Measurements from ENCODE around the gene TEX36. TPM values are rescaled to one million over a fixed set of nuclear protein-coding genes. Genes with fewer than 3 reads are reported as not detected.

The TEX36 gene
- total and polyA plus RNA-seq, 2 donors: not detected

GRCh38 chr10:125694883-125695282 is 11.9 kb upstream of the TEX36 start:
- DNase-seq (ENCODE audit: low read depth in 6 of 9, low spot score in 9 of 9): no peak
- no peaks in the 10 kb centered on the region for H3K36me3 ChIP-seq (ENCODE audit: control insufficient read depth in 2 of 2, insufficient read depth in 2 of 2, low read length in 1 of 2)
- H3K27me3 ChIP-seq (ENCODE audit: control insufficient read depth in 2 of 2, insufficient read depth in 1 of 2, low read length in 1 of 2): no peaks in the 10 kb centered on the region
- no peaks in the 10 kb centered on the region for H3K4me1 ChIP-seq (ENCODE audit: control insufficient read depth in 2 of 2, insufficient read depth in 2 of 2, low read length in 2 of 2)
- no peaks in the 10 kb centered on the region for H3K9me3 ChIP-seq (ENCODE audit: control insufficient read depth in 2 of 2, insufficient read depth in 1 of 2, low read length in 1 of 2)
- no peak overlapping the region for H3K4me3 ChIP-seq (ENCODE audit: low read length in 2 of 2)
- WGBS: 25% methylated on average over 1 of the region's 1 CpG
- no peak overlapping the region for H3K27ac ChIP-seq (ENCODE audit: low read depth in 1 of 2, low read length in 1 of 2)

GRCh38 chr10:125693524-125693847 is 10.5 kb upstream of the TEX36 start:
- Histone ChIP-seq H3K27ac (ENCODE audit: low read depth in 1 of 2, low read length in 1 of 2) (no peak overlapping the region), H3K4me1 (ENCODE audit: control insufficient read depth in 2 of 2, insufficient read depth in 2 of 2, low read length in 2 of 2) (no peaks in the 10 kb centered on the region), H3K27me3 (ENCODE audit: control insufficient read depth in 2 of 2, insufficient read depth in 1 of 2, low read length in 1 of 2) (no peaks in the 10 kb centered on the region), H3K4me3 (ENCODE audit: low read length in 2 of 2) (no peak overlapping the region), H3K36me3 (ENCODE audit: control insufficient read depth in 2 of 2, insufficient read depth in 2 of 2, low read length in 1 of 2) (no peaks in the 10 kb centered on the region), H3K9me3 (ENCODE audit: control insufficient read depth in 2 of 2, insufficient read depth in 1 of 2, low read length in 1 of 2) (no peaks in the 10 kb centered on the region)
- no peak for DNase-seq (ENCODE audit: low read depth in 6 of 9, low spot score in 9 of 9)
- WGBS: 90% methylated on average over 2 of the region's 2 CpGs

- H3K4me1 ChIP-seq (ENCODE audit: control insufficient read depth in 2 of 2, insufficient read depth in 2 of 2, low read length in 2 of 2): no peaks in the 10 kb centered on the region
- DNase-seq (ENCODE audit: low read depth in 6 of 9, low spot score in 9 of 9): no peak
- WGBS: 88% methylated on average over 12 of the region's 12 CpGs
- H3K27me3 ChIP-seq (ENCODE audit: control insufficient read depth in 2 of 2, insufficient read depth in 1 of 2, low read length in 1 of 2): no peaks in the 10 kb centered on the region
- H3K27ac ChIP-seq (ENCODE audit: low read depth in 1 of 2, low read length in 1 of 2): no peak overlapping the region
- no peaks in the 10 kb centered on the region for H3K9me3 ChIP-seq (ENCODE audit: control insufficient read depth in 2 of 2, insufficient read depth in 1 of 2, low read length in 1 of 2)
- no peaks in the 10 kb centered on the region for H3K36me3 ChIP-seq (ENCODE audit: control insufficient read depth in 2 of 2, insufficient read depth in 2 of 2, low read length in 1 of 2)
- no peak overlapping the region for H3K4me3 ChIP-seq (ENCODE audit: low read length in 2 of 2)
These were observed 9.9 kb upstream of the TEX36 start for GRCh38 chr10:125692601-125693523.

- H3K4me1 ChIP-seq (ENCODE audit: control insufficient read depth in 2 of 2, insufficient read depth in 2 of 2, low read length in 2 of 2): no peaks in the 10 kb centered on the region
- no peak for DNase-seq (ENCODE audit: low read depth in 6 of 9, low spot score in 9 of 9)
- H3K36me3 ChIP-seq (ENCODE audit: control insufficient read depth in 2 of 2, insufficient read depth in 2 of 2, low read length in 1 of 2): no peaks in the 10 kb centered on the region
- no peaks in the 10 kb centered on the region for H3K27me3 ChIP-seq (ENCODE audit: control insufficient read depth in 2 of 2, insufficient read depth in 1 of 2, low read length in 1 of 2)
- no peak overlapping the region for H3K27ac ChIP-seq (ENCODE audit: low read depth in 1 of 2, low read length in 1 of 2)
- no peak overlapping the region for H3K4me3 ChIP-seq (ENCODE audit: low read length in 2 of 2)
- 67% methylated on average over 3 of the region's 3 CpGs for WGBS
- H3K9me3 ChIP-seq (ENCODE audit: control insufficient read depth in 2 of 2, insufficient read depth in 1 of 2, low read length in 1 of 2): no peaks in the 10 kb centered on the region
These were observed 9.2 kb upstream of the TEX36 start for GRCh38 chr10:125692196-125692595.

GRCh38 chr10:125691160-125691981 is 8.4 kb upstream of the TEX36 start:
- Histone ChIP-seq H3K27ac (ENCODE audit: low read depth in 1 of 2, low read length in 1 of 2) (no peak overlapping the region), H3K27me3 (ENCODE audit: control insufficient read depth in 2 of 2, insufficient read depth in 1 of 2, low read length in 1 of 2) (no peaks in the 10 kb centered on the region), H3K4me3 (ENCODE audit: low read length in 2 of 2) (no peak overlapping the region), H3K9me3 (ENCODE audit: control insufficient read depth in 2 of 2, insufficient read depth in 1 of 2, low read length in 1 of 2) (no peaks in the 10 kb centered on the region), H3K36me3 (ENCODE audit: control insufficient read depth in 2 of 2, insufficient read depth in 2 of 2, low read length in 1 of 2) (no peaks in the 10 kb centered on the region), H3K4me1 (ENCODE audit: control insufficient read depth in 2 of 2, insufficient read depth in 2 of 2, low read length in 2 of 2) (no peaks in the 10 kb centered on the region)
- no peak for DNase-seq (ENCODE audit: low read depth in 6 of 9, low spot score in 9 of 9)
- WGBS: 94% methylated on average over 19 of the region's 19 CpGs

- H3K27me3 ChIP-seq (ENCODE audit: control insufficient read depth in 2 of 2, insufficient read depth in 1 of 2, low read length in 1 of 2): no peaks in the 10 kb centered on the region
- no peak overlapping the region for H3K4me3 ChIP-seq (ENCODE audit: low read length in 2 of 2)
- no peaks in the 10 kb centered on the region for H3K4me1 ChIP-seq (ENCODE audit: control insufficient read depth in 2 of 2, insufficient read depth in 2 of 2, low read length in 2 of 2)
- no peaks in the 10 kb centered on the region for H3K36me3 ChIP-seq (ENCODE audit: control insufficient read depth in 2 of 2, insufficient read depth in 2 of 2, low read length in 1 of 2)
- DNase-seq (ENCODE audit: low read depth in 6 of 9, low spot score in 9 of 9): no peak
- no peak overlapping the region for H3K27ac ChIP-seq (ENCODE audit: low read depth in 1 of 2, low read length in 1 of 2)
- no peaks in the 10 kb centered on the region for H3K9me3 ChIP-seq (ENCODE audit: control insufficient read depth in 2 of 2, insufficient read depth in 1 of 2, low read length in 1 of 2)
- 90% methylated on average over 8 of the region's 8 CpGs for WGBS
These were observed 7.1 kb upstream of the TEX36 start for GRCh38 chr10:125689955-125690569.

GRCh38 chr10:125687507-125688185 is 4.7 kb upstream of the TEX36 start:
- Histone ChIP-seq H3K4me1 (ENCODE audit: control insufficient read depth in 2 of 2, insufficient read depth in 2 of 2, low read length in 2 of 2) (no peaks in the 10 kb centered on the region), H3K4me3 (ENCODE audit: low read length in 2 of 2) (no peak overlapping the region), H3K27ac (ENCODE audit: low read depth in 1 of 2, low read length in 1 of 2) (no peak overlapping the region), H3K36me3 (ENCODE audit: control insufficient read depth in 2 of 2, insufficient read depth in 2 of 2, low read length in 1 of 2) (no peaks in the 10 kb centered on the region), H3K9me3 (ENCODE audit: control insufficient read depth in 2 of 2, insufficient read depth in 1 of 2, low read length in 1 of 2) (no peaks in the 10 kb centered on the region), H3K27me3 (ENCODE audit: control insufficient read depth in 2 of 2, insufficient read depth in 1 of 2, low read length in 1 of 2) (no peaks in the 10 kb centered on the region)
- no peak for DNase-seq (ENCODE audit: low read depth in 6 of 9, low spot score in 9 of 9)
- 69% methylated on average over 3 of the region's 3 CpGs for WGBS

GRCh38 chr10:125684581-125684980 is 1.6 kb upstream of the TEX36 start:
- Histone ChIP-seq H3K4me1 (ENCODE audit: control insufficient read depth in 2 of 2, insufficient read depth in 2 of 2, low read length in 2 of 2) (no peaks in the 10 kb centered on the region), H3K27me3 (ENCODE audit: control insufficient read depth in 2 of 2, insufficient read depth in 1 of 2, low read length in 1 of 2) (no peaks in the 10 kb centered on the region), H3K9me3 (ENCODE audit: control insufficient read depth in 2 of 2, insufficient read depth in 1 of 2, low read length in 1 of 2) (no peaks in the 10 kb centered on the region), H3K36me3 (ENCODE audit: control insufficient read depth in 2 of 2, insufficient read depth in 2 of 2, low read length in 1 of 2) (no peaks in the 10 kb centered on the region), H3K4me3 (ENCODE audit: low read length in 2 of 2) (no peak overlapping the region), H3K27ac (ENCODE audit: low read depth in 1 of 2, low read length in 1 of 2) (no peak overlapping the region)
- 55% methylated on average over 5 of the region's 5 CpGs for WGBS
- no peak for DNase-seq (ENCODE audit: low read depth in 6 of 9, low spot score in 9 of 9)

All from thymus (tissue), 11 donors.